HG02870 (cell line): ENCODE data around the gene GNG12.

ENCODE experiments used
- ATAC-seq: cut with Tn5 transposase; IDR thresholded peaks from one replicate; pipeline ENCODE4 v1.9.1; 2021; ENCODE audit warnings: mild to moderate bottlenecking, moderate library complexity; ENCODE audit not compliant: unreplicated experiment

The GNG12 gene

GRCh38 chr1:67816095-67816475 is 17.2 kb downstream of the GNG12 start:
- ATAC-seq = no peak

GRCh38 chr1:67815303-67816094 is 17.8 kb downstream of the GNG12 start:
- ATAC-seq = no peak

GRCh38 chr1:67814121-67814772 is 19.0 kb downstream of the GNG12 start:
- no peak for ATAC-seq

GRCh38 chr1:67812226-67812625 is 21.0 kb downstream of the GNG12 start:
- no peak for ATAC-seq

GRCh38 chr1:67811781-67812180 is 21.5 kb downstream of the GNG12 start:
- no peak for ATAC-seq

- no peak for ATAC-seq
Measured at GRCh38 chr1:67809887-67810286, 23.4 kb downstream of the GNG12 start.

- ATAC-seq = no peak
Measured at GRCh38 chr1:67807282-67807681, 26.0 kb downstream of the GNG12 start.

GRCh38 chr1:67804710-67805109 is 28.6 kb downstream of the GNG12 start:
- ATAC-seq = no peak

- ATAC-seq = no peak
Measured at GRCh38 chr1:67803380-67804279, 29.6 kb downstream of the GNG12 start.

GRCh38 chr1:67802565-67802964 is 30.7 kb downstream of the GNG12 start:
- ATAC-seq = no peak

GRCh38 chr1:67801903-67802302 is 31.4 kb downstream of the GNG12 start:
- no peak for ATAC-seq

GRCh38 chr1:67795179-67795912 is 37.9 kb downstream of the GNG12 start:
- ATAC-seq = no peak

- ATAC-seq = no peak
Measured at GRCh38 chr1:67793562-67793961, 39.7 kb downstream of the GNG12 start.

- ATAC-seq = no peak
Measured at GRCh38 chr1:67792741-67793458, 40.4 kb downstream of the GNG12 start.

GRCh38 chr1:67792103-67792502 is 41.2 kb downstream of the GNG12 start:
- no peak for ATAC-seq

GRCh38 chr1:67791686-67792085 is 41.6 kb downstream of the GNG12 start:
- no peak for ATAC-seq

- ATAC-seq = no peak
Measured at GRCh38 chr1:67791261-67791660, 42.0 kb downstream of the GNG12 start.

- ATAC-seq = no peak
Measured at GRCh38 chr1:67790201-67790692, 43.0 kb downstream of the GNG12 start.

- ATAC-seq = no peak
Measured at GRCh38 chr1:67789551-67789950, 43.7 kb downstream of the GNG12 start.

GRCh38 chr1:67788904-67789303 is 44.4 kb downstream of the GNG12 start:
- no peak for ATAC-seq
